Activated T-cell treated with anti-CD3 and anti-CD28 coated beads, Interleukin-2, amount 50 U/mL, for 48 hours (primary cell): Measurements from ENCODE around the gene NFIA.

Source experiments
- DNase-seq, 2 experiments: peaks; one replicate each; pipeline ENCODE4 v3.0.0-alpha.2; 2020

Gene NFIA

GRCh38 chr1:61386323-61386722 lies 304.0 kb downstream of the NFIA start:
- DNase-seq, result no peak

- DNase-seq, result no peak
These were observed 304.4 kb downstream of the NFIA start for GRCh38 chr1:61386770-61387169.

- DNase-seq, result no peak
These were observed 305.5 kb downstream of the NFIA start for GRCh38 chr1:61387829-61388228.

DNA sequence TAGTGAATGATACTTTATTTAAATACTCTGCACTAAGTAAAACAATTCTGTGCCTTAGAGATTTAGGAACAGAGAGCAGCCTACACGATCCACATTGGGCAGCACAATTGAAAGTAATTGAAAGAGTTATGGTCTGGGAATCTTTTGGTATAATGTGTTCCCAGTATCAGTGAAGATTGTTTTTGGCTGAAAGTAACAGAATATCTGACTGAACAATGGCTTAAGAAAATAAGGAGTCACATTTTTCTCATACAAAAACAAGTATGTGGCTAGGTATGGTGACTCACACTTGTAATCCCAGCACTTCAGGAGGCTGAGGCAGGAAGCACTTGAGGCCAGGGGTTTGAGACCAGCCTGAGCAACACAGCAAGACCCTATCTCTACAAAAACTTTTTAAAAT lies 306.2 kb downstream of the NFIA start:
- DNase-seq, result no peak

- DNase-seq, result no peak
These were observed 307.0 kb downstream of the NFIA start for GRCh38 chr1:61389194-61389925.

GRCh38 chr1:61389926-61390845 lies 307.8 kb downstream of the NFIA start:
- DNase-seq, result no peak

DNA sequence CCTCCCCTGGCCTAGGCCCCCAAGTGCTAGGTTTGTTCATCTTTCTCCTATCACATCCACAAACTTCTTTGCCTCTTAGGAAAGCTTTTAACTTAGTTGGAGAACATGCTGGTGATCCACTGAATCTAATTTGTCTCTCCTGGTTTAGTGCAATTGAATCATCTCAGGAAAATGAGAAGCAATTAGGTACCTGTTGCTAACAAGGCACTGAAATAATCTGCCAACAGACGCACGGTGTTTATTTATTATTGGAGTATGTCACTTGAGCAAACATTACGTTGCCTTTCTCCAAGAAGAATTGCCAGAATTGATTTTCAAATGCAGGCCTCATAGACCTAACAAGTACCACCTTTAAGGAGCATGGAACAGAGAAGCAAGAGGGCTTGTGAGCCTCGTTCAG lies 309.4 kb downstream of the NFIA start:
- DNase-seq, result no peak

DNA sequence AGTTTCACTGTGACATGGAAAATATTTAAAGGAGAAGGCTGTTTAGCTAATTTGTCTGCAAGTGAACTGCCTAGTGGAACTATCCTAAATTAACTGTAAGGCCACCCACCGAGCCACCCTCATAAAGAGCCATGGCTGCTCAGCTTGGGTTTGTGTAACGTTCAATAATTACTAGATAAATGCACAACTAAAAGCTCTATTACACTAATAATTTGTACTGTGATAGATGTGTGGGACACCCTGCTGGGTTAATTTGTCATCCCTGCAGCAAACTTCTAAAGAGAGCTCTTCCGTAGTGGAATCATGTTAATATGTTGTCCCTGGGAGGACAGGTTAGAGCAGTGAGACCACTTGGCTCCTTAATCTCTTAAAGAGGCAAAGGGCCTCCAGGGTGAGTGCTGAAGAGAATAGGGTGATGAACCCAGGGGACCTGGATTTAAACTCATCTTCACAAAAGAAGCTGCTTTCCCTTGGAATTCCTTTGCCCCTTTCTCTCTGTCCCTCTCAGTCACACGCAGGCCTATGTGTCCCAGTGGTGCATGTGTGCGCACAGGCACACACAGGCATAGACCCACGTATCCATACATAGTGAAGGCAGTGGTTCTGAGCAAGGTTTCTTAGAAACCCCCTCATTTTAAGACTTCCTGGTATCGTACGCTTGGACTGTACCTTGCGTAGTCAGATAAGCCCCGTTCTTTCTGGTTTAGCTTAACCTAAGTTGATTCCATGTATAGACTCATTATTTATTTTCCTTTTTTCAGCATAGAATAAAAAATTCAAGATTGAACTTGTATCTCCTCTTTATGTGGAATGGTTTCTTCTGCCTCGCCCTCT lies 310.3 kb downstream of the NFIA start:
- DNase-seq, result no peak

DNA sequence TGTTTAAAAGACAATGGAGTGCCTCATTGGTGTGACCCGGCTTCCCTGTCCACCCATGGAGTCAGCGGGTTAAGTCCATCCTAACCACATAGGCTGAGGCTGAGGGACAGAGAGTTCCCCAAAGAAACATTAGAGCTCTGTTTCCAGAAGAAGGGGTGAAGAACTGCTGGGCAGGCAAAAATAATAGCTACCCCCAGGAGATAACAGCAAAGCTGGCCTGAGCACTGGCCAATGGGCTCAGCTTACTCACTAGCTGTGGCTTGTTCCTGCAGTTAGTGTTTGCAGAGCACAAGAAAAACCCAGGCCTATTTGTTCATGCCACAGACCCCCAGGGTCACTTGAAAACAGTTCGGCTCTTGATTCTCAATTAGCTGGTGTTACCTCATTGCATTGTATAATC lies 311.2 kb downstream of the NFIA start:
- no peak for DNase-seq

DNA sequence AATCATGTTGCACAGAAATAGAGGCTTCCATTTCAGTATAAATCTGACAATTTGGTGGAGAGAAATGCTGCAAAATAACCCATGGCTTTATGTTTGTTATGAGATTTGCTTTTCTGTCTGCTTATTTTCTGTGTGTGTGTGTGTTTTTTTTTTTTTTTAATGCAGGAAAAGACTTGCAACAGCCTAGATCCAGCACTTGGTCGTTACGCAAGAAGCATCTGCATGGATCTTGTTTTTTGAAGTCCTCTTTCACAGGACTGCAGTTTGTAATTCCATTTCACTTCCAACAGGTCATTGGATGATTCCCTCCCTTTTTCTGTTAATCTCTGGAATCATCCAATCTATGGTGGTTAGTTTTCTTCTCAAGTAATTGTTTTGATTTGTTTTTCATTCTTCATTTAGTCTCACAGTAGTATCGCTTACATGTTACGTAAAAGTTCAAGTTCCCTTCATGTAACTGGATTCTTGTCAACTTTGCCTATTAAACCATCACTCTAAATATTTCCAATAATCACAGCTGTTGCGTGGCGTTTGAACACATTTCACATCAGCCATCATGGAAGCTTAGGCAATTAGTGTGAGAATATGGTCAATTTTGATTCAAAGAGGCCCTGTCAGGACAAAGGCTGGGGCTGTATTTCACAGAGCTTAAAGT lies 312.9 kb downstream of the NFIA start:
- DNase-seq, result no peak

DNA sequence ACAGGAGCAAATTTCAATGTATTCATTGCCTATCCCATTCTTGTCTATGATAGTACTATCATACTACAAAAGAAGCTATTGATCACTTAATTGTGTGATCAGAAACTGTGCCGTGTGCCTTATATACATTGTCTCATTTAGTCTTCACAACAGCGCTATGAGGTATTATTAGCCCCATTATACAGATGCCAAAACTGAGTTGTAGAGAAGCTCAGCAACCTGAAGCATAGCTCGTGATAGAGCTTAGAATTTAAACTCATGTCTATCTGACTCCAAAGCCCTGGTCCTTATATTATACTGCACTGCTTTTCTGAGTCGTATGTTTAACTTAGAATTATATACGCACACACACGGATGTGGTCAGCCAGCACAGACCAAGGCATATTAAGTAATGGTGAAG lies 315.1 kb downstream of the NFIA start:
- DNase-seq, result no peak

DNA sequence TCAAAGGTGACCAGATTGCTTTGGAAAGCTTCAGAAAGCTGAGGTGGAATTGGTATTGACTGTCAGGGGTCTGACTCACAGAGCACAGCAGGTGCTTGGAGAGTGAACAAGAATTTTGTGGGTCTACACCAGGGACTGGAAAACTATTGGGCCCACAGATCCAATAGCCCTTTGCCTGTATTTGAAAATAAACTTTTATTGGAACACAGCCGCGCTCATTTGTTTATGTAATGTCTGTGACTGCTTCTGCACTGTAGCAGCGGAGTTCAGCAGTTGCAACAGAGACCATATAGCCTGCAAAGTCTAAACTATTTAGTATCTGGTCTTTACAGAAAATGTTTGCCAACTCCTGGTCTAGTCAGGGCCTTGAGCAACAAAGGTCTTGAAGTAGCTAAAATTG lies 315.6 kb downstream of the NFIA start:
- DNase-seq, result no peak

DNA sequence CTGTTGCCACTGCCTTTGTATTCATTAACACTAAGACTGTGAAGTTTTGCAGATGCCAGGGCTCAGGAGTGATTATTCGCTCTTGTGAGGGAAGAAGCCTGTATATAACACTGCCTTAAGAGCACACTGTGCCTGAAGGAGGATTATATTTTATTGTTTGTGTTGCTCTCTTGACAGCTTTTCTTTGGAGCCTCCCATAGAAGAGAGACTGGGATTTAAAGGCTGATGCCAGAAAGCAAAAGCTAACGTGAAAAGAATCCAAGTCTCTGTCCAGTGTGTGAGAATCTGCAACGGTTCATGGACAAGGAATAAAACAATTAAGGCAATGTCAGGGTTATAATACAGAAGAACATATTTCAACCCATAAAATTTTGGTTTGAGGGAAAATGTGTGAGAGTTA lies 316.8 kb downstream of the NFIA start:
- no peak for DNase-seq

DNA sequence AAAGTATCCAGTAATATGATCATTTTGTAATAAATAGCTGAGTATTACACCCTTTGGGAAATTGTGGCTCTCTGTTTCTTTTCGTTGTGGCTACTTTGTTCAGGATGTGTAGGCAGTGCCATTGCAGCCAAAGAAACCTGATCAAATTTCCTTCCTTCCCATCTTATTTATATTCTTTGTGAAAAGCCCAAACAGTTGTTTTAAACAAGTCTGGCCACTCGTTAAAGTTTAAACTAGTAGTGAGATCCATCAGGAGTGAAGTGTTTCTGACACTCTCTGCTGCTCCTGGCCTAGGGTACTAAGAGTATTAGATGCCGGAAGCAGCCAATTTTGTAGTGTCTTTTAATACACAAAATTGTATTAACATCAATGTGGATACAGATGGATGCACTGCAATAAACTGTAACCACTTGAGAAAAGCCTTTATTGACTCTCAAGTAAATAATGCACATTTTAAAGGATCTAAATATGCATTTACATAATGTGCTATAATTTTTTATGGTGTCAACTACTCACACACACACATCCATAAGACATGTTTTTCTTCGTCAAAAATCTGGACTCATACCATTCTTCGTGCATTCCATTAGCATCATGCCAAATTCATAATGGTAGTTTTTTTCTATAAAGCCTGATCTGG lies 317.9 kb downstream of the NFIA start:
- DNase-seq, result no peak

GRCh38 chr1:61400997-61401396 lies 318.6 kb downstream of the NFIA start:
- no peak for DNase-seq

DNA sequence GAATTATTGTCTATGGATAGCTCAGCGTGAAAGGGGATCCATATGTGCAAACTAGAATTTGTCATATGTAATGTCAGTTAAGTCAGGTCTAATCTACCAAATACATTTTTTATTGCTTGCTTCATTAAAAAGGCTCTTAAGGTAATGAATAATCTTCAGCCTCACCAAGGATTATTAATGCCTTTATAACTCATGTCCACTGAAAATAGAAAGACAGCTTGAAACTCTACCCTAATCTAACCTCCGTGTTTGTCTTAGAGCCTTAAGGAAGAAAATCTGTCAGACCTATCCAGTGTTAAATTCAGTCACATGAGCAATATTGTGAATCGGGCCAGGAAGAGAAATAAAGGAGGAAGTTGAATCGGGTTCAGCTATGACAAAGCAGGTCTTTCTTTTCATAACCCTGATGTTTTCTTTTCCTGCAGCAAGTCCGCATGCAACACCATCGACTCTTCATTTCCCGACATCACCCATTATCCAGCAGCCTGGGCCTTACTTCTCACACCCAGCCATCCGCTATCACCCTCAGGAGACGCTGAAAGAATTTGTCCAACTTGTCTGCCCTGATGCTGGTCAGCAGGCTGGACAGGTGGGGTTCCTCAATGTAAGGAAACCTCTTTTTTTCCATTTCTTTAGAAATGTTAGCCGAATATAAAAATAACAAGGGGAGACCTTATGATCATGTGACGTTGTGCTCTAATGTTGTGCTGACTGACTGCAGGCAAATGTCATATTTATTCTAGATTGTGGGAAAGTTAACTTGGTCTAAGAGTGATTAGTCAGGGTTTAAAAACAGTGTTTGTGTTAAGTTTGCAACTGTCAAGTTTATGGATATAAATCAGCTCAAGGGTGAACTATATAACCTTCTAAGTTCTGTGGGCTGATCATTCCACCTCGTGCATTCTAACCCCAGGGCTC lies 321.6 kb downstream of the NFIA start:
- DNase-seq, result no peak

DNA sequence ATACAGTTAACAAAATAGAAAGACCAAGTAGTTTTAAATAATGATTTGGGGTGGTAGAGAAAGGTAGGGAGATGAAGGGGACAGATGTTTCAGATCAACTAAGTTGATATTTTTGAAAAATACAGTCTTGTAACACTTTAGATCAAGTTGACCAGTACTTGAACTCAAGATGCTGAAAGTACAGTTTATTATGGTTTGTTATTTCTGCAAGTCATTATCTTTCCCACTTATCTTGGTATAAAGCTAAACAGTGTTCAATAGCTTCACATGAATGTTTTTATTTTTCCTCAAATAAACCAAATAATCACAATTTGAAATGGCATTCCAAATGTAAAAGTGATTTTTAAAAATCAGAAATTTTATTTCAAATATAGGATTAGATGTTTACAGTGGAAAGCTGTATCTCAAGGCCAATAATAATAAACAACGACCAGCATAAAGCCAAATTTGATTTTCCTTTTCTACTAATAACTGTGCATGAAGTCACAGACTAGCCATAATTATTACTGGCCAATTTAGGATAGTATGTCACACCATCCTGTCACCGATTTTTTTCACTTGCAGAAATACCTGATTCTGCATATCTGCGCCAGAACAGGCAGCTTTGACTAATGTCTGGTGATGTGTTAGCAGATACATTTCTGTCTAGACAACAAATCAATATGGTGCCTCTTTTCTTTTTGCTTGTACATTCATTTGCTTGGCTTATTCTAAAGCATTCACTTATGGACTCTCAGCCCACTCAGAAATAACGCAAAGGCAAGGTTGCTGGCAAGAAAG lies 322.4 kb downstream of the NFIA start:
- DNase-seq, result no peak

DNA sequence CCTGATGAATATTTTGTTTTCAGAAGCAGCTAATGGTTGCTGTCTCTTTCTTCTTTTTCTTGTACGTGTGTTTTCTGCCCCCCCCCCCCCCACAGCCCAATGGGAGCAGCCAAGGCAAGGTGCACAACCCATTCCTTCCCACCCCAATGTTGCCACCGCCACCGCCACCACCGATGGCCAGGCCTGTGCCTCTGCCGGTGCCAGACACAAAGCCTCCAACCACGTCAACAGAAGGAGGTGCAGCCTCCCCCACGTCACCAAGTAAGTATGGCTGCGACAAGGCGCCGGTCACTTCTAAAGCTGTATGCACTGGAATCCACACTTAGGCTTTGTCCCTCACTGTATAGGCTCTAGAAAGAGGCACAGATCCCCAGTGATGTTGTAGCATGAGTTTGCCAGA lies 324.1 kb downstream of the NFIA start:
- no peak for DNase-seq

- no peak for DNase-seq
These were observed 330.2 kb downstream of the NFIA start for GRCh38 chr1:61412601-61413000.

DNA sequence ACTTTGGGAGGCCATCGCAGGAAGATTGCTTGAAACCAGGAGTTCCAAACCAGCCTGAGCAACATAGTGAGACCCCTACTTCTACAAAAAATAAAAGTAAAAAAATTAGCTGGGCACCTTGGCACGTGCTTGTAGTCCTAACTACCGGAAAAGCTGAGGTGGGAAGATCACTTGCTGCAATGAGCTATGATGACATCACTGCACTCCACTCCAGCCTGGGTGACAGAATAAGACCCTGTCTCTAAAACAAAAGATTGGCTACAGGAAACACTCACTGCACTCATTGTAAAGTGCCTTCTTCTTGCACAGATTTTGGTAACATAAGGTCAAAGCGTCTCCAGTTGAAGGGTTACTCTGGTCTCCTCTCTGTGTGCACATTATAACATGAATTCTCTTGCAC lies 336.8 kb downstream of the NFIA start:
- no peak for DNase-seq
